Neural cell (in vitro differentiated cells): ENCODE results near the gene TUBE1. TPM values are rescaled to one million over a fixed set of nuclear protein-coding genes. Genes with fewer than 3 reads are reported as not detected.

Source experiments
- H2AFZ ChIP-seq: fragments of 200-600, 300-800 bp; sonication (generic), shearing (Covaris generic); 2 replicates; pipeline ENCODE4 v1.6.0; 2014; ENCODE audit warnings: low read depth, mild to moderate bottlenecking, antibody characterized with exemption, low read length, moderate library complexity
- H3F3A ChIP-seq: fragments of 200-600 bp; shearing (Covaris generic); 2 replicates; pipeline ENCODE4 v1.6.1; 2016; ENCODE audit warnings: mild to moderate bottlenecking, moderate library complexity, mixed read lengths, antibody characterized with exemption, low read length; ENCODE audit not compliant: insufficient read depth, poor library complexity, severe bottlenecking
- H3K27ac ChIP-seq: fragments of 200-600, 300-800 bp; sonication (generic), shearing (Covaris generic); 2 replicates; pipeline ENCODE4 v1.5.1; 2014; ENCODE audit warnings: mild to moderate bottlenecking, low read length, moderate library complexity
- H3K27me3 ChIP-seq: fragments of 300-800, 200-600 bp; sonication (generic), shearing (Covaris generic); 2 replicates; pipeline ENCODE4 v1.6.0; 2014; ENCODE audit warnings: mild to moderate bottlenecking, low read depth, low read length, moderate library complexity; ENCODE audit not compliant: insufficient read depth
- H3K36me3 ChIP-seq: fragments of 300-800, 200-600 bp; sonication (generic), shearing (Covaris generic); 2 replicates; pipeline ENCODE4 v1.5.1; 2014; ENCODE audit warnings: mild to moderate bottlenecking, antibody characterized with exemption, low read length, moderate library complexity; ENCODE audit not compliant: insufficient read depth
- H3K4me2 ChIP-seq: fragments of 300-800, 200-600 bp; sonication (generic), shearing (Covaris generic); 2 replicates; pipeline ENCODE4 v1.6.0; 2014; ENCODE audit warnings: mild to moderate bottlenecking, low read length
- H3K4me3 ChIP-seq: fragments of 300-800, 200-600 bp; sonication (generic), shearing (Covaris generic); 2 replicates; pipeline ENCODE4 v1.5.1; 2014; ENCODE audit warnings: mild to moderate bottlenecking, low read length, moderate library complexity
- H3K79me2 ChIP-seq: fragments of 200-600 bp; shearing (Covaris generic); replicated peaks from 2 replicates; pipeline ENCODE4 v1.6.0; 2014; ENCODE audit warnings: mild to moderate bottlenecking, low read length, moderate library complexity; ENCODE audit not compliant: insufficient read depth
- H3K9ac ChIP-seq: fragments of 300-800, 200-600 bp; sonication (generic), shearing (Covaris generic); 2 replicates; pipeline ENCODE4 v1.6.1; 2016; ENCODE audit warnings: mild to moderate bottlenecking, low read length, mixed read lengths
- H3K9me2 ChIP-seq: fragments of 200-600 bp; shearing (Covaris generic); 2 replicates; pipeline ENCODE4 v1.6.1; 2016; ENCODE audit warnings: mild to moderate bottlenecking, low read length, mixed read lengths; ENCODE audit not compliant: insufficient read depth
- H3K9me3 ChIP-seq: fragments of 200-600, 300-800 bp; sonication (generic), shearing (Covaris generic); 2 replicates; pipeline ENCODE4 v1.6.1; 2016; ENCODE audit warnings: mild to moderate bottlenecking, mixed run types, low read length, moderate library complexity, mixed read lengths
- H4K20me1 ChIP-seq: fragments of 200-600 bp; shearing (Covaris generic); 2 replicates; pipeline ENCODE4 v1.6.1; 2016; ENCODE audit warnings: mild to moderate bottlenecking, mixed run types; ENCODE audit not compliant: insufficient read depth
- CTCF ChIP-seq: fragments of 450-650 bp; IDR thresholded peaks from 2 replicates; pipeline ENCODE4 v1.5.1; 2014; ENCODE audit warnings: antibody characterized with exemption, mild to moderate bottlenecking, moderate library complexity; ENCODE audit not compliant: poor library complexity, severe bottlenecking
- EP300 ChIP-seq: fragments of 450-650 bp; conservative IDR thresholded peaks from 2 replicates; pipeline ENCODE4 v1.6.1; 2014; ENCODE audit warnings: antibody characterized with exemption, mild to moderate bottlenecking, moderate library complexity; ENCODE audit not compliant: poor library complexity, severe bottlenecking
- EZH2 ChIP-seq: fragments of 200-600, 300-800 bp; shearing (Covaris generic), sonication (generic); IDR thresholded peaks from 2 replicates; pipeline ENCODE4 v1.6.1; 2014; ENCODE audit warnings: antibody characterized with exemption, low read length, borderline replicate concordance, mild to moderate bottlenecking; ENCODE audit not compliant: insufficient read depth, poor library complexity, severe bottlenecking
- MXI1 ChIP-seq: fragments of 450-650 bp; conservative IDR thresholded peaks from 2 replicates; pipeline ENCODE4 v1.6.1; 2014; ENCODE audit warnings: antibody characterized with exemption, mild to moderate bottlenecking; ENCODE audit not compliant: poor library complexity, severe bottlenecking
- POLR2AphosphoS5 ChIP-seq: IDR thresholded peaks from 2 replicates; pipeline ENCODE4 v1.6.1; 2012
- RAD21 ChIP-seq: fragments of 450-650 bp; conservative IDR thresholded peaks from 2 replicates; pipeline ENCODE4 v1.6.1; 2014; ENCODE audit warnings: antibody characterized with exemption, mild to moderate bottlenecking, moderate library complexity
- SMC3 ChIP-seq: fragments of 450-650 bp; conservative IDR thresholded peaks from 2 replicates; pipeline ENCODE4 v1.6.1; 2014; ENCODE audit warnings: antibody characterized with exemption, mild to moderate bottlenecking, moderate library complexity; ENCODE audit not compliant: poor library complexity
- TAF1 ChIP-seq: IDR thresholded peaks from 2 replicates; pipeline ENCODE4 v1.6.1; 2012; ENCODE audit warnings: low read depth
- polyA plus RNA-seq: library from polyadenylated mRNA; depleted of rRNA; stranded (reverse); fragments of >200 nt; gene quantifications from 2 replicates; pipeline ENCODE4 v1.2.3, GENCODE V29; 2014
- TF ChIP-seq, protein P1 (sequence below): IDR thresholded peaks from 2 replicates; pipeline ENCODE4 v1.6.1; 2012; ENCODE audit warnings: borderline replicate concordance

Gene TUBE1
- polyA plus RNA-seq, 1 donor from 2014 or later: 180 TPM

DNA sequence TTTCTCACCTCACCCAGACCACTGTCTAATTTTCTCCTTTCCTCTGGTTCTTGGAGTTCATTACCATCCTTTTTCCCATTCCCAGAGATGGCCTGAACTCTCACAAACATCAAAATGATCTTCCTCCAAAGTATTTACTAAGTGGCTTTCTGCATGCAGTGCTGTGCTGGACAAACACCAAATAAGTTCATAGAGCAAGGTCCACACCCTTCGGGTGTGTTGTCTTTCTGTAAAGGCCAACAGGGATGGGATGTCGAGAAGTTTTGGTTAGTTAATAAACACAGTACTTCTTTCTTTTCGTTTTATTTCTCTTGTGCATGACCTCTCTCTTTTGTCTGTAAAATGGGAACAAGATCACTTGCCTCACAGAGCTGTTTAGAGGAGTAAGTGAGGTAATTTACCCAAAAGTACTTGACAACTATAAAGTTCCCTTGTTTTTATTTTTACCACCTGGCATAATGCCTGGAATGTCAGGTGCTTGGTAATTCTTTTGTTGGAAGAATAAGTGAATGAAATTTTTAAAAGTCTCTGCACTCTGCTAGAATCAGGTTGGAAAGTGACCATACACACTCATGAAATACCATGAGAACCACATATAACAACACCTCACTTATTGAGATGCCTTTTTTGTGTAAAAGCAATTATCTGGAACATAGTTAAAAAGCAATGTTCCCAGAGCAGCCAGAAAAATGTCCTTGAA lies 56.2 kb downstream of the TUBE1 start:
- H4K20me1 ChIP-seq: no peaks in the 10 kb centered on the region
- H3K79me2 ChIP-seq: no peaks in the 10 kb centered on the region
- no peaks in the 10 kb centered on the region for H3F3A ChIP-seq
- TF ChIP-seq EZH2 (no peak), MXI1 (no peak), SMC3 (no peak), CTCF (no peak), EP300 (no peak), TAF1 (no peak), RAD21 (no peak), POLR2AphosphoS5 (no peak)
- TF ChIP-seq, protein P1, sequence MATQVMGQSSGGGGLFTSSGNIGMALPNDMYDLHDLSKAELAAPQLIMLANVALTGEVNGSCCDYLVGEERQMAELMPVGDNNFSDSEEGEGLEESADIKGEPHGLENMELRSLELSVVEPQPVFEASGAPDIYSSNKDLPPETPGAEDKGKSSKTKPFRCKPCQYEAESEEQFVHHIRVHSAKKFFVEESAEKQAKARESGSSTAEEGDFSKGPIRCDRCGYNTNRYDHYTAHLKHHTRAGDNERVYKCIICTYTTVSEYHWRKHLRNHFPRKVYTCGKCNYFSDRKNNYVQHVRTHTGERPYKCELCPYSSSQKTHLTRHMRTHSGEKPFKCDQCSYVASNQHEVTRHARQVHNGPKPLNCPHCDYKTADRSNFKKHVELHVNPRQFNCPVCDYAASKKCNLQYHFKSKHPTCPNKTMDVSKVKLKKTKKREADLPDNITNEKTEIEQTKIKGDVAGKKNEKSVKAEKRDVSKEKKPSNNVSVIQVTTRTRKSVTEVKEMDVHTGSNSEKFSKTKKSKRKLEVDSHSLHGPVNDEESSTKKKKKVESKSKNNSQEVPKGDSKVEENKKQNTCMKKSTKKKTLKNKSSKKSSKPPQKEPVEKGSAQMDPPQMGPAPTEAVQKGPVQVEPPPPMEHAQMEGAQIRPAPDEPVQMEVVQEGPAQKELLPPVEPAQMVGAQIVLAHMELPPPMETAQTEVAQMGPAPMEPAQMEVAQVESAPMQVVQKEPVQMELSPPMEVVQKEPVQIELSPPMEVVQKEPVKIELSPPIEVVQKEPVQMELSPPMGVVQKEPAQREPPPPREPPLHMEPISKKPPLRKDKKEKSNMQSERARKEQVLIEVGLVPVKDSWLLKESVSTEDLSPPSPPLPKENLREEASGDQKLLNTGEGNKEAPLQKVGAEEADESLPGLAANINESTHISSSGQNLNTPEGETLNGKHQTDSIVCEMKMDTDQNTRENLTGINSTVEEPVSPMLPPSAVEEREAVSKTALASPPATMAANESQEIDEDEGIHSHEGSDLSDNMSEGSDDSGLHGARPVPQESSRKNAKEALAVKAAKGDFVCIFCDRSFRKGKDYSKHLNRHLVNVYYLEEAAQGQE: no peak
- no peak overlapping the region for H3K27ac ChIP-seq
- H3K4me2 ChIP-seq: no peak overlapping the region
- H3K9ac ChIP-seq: no peak overlapping the region
- no peak overlapping the region for H3K4me3 ChIP-seq
- H3K27me3 ChIP-seq: no peaks in the 10 kb centered on the region
- no peaks in the 10 kb centered on the region for H3K36me3 ChIP-seq
- no peaks in the 10 kb centered on the region for H3K9me3 ChIP-seq
- no peaks in the 10 kb centered on the region for H3K9me2 ChIP-seq
- no peak overlapping the region for H2AFZ ChIP-seq

DNA sequence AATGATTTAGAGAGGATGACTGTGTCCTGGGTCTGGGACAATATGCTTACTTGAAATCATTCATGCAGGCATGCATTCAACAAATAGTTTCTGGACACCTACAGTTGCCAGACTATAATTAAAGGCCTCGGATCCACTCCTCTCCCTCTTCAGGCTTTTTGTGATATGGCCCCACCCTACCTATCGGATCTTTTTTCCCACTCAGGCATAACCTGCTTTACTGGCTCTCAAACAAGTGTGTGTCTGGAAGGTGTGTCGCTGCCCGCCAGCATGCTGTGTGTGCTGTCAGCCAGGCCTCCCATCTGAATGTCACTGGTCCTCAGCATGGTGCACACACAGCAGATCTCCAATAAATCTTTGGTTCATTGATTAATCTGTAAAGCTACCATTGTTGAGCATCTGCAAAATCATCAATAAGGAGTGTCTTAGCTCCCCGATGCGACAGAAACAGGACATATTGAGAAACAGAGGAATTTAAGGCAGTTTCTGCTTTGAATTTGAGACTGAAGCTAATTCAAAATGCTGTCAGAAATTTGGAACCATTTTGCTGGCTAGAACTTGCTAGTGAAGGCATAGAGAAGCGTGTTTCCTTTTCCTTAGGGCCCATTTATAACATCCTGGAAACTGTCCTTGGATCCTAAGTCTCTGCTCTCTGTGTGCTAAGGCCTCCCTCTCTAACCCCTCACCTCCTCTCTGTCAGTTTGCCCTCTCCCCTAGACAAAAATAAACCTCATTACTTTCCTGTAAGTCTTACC lies 56.9 kb downstream of the TUBE1 start:
- H3K9ac ChIP-seq: no peak overlapping the region
- H3F3A ChIP-seq: no peaks in the 10 kb centered on the region
- H3K36me3 ChIP-seq: no peaks in the 10 kb centered on the region
- H3K27me3 ChIP-seq: no peaks in the 10 kb centered on the region
- no peak overlapping the region for H3K4me3 ChIP-seq
- H3K9me3 ChIP-seq: no peaks in the 10 kb centered on the region
- H3K4me2 ChIP-seq: no peak overlapping the region
- H2AFZ ChIP-seq: no peak overlapping the region
- TF ChIP-seq CTCF (no peak), EZH2 (no peak), EP300 (no peak), MXI1 (no peak), POLR2AphosphoS5 (no peak), TAF1 (no peak), RAD21 (no peak), SMC3 (no peak)
- TF ChIP-seq, protein P1: no peak
- no peaks in the 10 kb centered on the region for H3K9me2 ChIP-seq
- H4K20me1 ChIP-seq: no peaks in the 10 kb centered on the region
- H3K79me2 ChIP-seq: no peaks in the 10 kb centered on the region
- H3K27ac ChIP-seq: no peak overlapping the region
